CD4-positive, alpha-beta T cell treated with Interleukin-1 beta for 1 hour (primary cell): ENCODE results near the gene HAND1.
"Not testable (repeated sequence)": the region's sequence is repeated elsewhere in the genome, so short reads cannot be mapped to it uniquely, and the experiment has no call there.

Experiments
- DNase-seq, 2 donors: peaks; one replicate each; pipeline ENCODE4 v3.0.0-alpha.2; 2020 to 2022

The HAND1 gene

DNA sequence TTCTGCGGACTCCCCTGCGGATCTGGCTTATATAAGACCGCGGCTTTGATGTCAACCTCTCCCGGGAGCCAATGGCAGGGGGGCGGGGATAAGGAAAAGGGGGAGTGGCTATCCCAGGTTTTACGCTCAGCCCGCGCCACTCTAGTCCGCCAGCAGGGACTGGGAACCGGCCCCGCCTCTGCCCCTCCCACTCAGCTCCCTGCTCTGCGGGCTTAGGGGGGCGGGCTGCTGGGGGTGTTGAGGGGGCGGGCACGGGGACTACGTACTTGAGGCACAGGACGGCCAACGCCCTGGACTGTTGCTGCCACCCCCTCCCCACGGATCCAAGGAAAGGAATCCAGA is at the start of gene HAND1:
Gene HAND1, minus strand, starts transcription at position 4 of the 342 bp plus-strand sequence. CDS start 219 bp downstream, outside the sequence.
- DNase-seq = no peak

DNA sequence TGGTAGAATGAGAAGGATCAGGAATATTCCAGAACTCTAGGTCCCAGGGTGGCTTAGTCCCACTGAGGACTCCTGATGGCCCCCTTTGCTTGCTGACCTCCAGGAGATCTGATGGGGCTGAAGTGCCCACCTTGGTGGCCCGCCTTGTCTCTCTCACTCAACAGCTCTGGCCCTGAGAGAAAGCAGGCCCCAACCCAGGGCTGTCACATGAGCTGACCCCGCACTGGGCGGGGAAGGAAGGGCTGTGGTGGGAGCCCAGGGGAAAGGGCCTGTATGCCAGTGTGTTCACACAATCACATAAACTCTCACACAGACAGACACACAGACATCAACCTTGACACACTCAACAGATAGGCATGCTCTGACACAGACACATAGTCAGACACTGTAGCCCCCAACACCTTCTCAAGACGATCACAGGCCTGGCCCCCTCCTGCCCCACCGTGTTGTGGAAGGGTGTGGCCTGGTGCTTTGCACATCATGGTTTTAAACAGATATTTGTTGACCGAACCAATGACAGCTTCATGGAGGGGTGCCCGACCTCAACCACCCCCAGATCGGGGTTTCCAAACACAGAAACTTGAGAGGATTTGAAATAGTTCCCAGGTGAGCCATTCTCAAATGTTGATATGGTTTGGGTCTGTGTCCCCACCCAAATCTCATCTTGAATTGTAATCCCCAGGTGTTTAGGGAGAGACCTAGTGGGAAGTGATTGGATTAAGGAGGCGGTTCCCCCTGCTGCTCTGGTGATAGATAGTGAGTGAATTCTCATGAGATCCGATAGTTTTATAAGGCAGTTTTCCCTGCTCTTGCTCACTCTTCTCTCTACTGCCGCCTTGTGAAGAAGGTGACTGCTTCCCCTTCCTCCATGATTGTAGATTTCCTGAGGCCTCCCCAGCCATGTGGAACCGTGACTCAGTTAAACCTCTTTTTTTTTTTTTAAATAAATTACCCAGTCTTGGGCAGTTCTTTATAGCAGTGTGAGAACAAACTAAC is 48.5 kb upstream of the HAND1 start:
- DNase-seq = no peak

DNA sequence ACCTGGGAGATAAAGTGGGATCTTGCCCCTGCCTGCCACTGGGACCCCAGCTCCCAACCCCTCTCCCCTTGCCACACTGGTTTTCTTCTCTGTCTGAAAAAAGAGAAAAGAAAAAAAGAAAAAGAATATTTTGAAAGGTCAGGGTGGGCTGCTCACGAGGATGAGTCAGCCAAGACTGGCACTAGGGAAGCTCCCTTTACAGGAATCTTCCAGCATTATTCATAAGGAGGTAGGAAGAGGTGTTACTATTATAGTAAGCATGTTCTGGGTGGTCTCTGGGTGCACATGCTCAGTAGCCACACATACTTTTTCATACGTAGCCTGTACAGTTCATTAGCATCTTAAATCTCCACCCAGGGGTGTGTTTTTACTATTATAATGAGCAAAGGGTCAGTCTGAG is 46.8 kb upstream of the HAND1 start:
- no peak for DNase-seq

DNA sequence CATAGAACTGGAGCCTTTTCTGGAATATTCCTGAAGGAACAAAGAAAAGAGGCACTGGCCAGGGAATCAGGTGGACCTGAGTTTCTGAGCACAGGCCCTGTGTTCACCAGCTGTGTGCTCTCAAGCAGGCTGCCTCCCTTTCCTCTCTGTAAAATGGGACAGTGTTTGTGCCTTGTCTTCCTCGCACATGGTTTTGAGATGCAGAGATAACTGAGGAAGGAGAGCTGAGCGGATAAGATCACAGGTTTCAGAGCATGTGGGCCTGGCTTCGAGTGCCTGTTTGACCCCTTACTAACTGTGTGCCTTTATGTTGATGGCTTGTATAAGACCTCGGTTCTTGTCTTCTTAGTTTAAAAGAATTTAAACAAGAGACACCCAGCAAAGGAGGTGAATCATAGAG is 46.2 kb upstream of the HAND1 start:
- no peak for DNase-seq

DNA sequence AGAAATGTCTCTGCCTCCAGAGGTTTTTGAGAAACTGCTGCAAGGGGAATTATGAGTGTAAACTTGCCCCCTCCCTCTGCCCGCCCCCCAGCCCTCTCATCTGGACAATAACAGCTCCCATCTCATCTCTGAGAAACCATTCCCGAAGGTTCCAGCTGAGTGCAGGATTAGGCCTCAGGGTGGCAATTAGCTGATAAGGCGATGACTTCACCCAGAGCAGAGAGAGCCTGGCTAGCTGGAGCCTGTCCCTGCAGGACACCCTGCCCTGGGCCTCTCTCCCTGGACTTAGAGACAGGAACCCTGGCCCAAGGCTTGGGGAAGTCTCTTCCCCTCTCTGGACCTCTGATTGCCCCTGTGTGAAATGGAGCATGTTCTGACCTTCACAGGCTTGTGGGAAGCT is 45.7 kb upstream of the HAND1 start:
- DNase-seq = no peak

DNA sequence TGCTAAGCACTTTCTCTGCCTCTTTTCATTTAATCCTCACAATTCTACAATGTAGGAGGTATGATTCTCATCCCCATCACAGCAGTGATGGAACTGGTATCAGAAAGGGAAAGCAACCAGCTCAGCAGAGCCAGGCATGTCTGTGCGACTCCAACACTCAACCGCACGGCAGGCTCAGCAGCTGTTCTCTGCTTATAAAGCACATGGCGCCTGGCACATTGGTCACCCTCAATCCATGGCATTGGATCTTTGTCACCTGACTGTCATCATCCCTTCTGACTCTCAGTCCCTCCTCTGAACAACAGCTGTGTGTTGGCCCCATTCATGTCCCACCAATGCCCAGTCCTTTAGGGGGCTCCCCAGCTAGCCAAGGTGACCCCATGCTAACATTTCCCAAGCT is 45.1 kb upstream of the HAND1 start:
- DNase-seq = no peak

DNA sequence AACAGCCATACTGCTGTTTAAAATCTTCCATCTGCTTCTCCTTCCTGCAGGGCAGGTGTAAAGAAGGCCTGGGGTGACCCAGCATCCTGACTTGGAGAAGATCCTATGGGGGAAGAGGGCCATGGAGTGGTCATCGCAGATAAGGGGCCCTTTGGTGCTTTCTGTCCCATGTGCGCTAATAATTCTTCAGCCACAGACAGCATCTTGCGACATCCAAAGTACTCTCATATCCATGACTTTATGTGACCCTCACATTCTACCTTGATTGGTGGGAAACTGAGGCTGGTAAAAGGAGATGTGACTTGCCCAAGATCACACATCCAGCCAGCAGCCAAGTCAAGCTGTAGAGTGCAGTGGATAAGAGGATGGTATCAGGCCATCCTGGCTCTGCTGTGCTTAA is 44.3 kb upstream of the HAND1 start:
- no peak for DNase-seq

DNA sequence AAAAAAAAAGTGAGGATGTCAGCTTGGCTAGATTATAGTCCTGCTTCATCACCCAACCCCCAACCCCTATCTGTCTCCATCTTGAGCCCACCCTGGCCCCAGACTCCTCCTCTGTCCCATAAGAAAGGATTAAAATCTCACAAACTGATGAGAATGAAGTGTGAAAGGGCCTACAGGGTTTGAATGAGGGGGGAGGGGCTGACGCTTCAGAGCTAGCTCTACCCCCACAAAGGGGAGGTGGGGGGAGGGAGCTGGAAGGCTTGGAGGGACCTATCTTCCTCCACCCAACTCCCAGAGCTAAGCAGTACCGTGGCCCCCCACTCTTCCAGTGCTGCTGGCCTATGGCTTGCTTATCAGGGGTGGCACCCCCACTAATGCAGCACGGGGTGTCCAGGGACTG is 43.7 kb upstream of the HAND1 start:
- DNase-seq = no peak

DNA sequence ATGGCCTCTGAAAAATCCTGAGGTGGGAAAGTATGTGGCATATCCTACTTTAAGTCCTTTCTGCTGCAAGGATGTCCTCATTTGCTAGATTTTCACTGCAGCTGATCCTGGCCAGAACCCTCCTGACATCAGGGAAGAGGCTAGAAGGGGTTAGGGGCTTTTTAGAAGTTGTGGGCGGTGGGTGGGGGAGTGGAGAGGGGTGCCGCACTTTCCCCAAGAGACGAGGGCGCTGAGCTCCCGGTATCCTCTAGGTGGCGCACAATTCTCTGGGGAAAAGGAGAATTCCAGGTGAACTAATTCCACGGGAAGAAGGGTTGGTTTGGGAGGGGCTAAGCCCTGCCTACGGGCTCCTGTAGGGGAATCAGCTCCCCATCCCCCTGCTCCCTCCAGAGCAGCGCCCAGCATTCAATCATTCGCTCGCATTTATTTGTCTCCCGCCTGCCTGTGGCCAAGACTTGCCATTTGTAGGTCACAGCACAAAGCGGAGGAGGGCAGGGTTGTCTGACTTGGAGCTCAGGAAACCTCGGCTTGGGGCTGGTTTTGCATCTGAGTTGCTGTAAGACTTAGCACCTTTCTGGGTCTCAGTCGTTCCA is 42.9 kb upstream of the HAND1 start:
- no peak for DNase-seq

DNA sequence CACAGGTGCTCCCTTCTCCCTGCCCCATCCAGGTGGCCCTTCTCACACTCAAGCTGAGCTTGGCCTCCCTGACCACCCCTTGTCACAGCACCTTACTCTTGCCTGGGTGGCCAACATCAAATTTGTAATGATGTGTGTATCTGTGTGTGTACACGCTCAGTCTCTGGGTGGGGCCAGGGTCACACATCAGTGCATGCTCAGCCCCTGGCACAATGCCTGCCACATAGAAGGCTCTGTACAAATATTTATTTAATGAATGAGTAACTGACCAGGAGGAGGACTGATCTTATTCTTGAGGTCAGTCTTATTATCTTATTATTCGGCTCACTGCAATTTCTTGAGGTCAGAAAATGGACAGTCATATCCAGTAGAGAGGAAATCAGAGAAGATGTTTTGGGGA is 41.3 kb upstream of the HAND1 start:
- DNase-seq = no peak

DNA sequence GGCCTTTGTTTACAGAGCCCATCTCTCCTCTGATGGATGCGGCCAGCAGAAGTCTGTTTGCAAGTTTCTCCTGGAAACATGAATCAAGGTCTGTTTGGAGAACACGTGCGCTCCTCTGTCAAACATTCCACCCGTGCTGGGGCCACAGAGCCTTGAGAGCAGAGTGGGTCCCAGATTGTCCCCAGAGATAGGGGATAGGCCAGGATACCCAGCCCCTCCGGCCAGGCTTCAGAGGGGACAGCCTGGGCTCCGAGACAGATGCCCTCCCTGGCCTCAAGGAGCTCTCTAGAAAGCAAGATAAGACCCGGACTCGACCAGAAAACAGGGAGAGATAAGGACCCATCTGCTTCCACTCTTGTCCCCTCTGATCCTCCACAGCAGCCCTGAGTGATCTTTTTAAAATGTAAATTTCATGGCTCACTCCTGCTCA is 40.4 kb upstream of the HAND1 start:
- no peak for DNase-seq

DNA sequence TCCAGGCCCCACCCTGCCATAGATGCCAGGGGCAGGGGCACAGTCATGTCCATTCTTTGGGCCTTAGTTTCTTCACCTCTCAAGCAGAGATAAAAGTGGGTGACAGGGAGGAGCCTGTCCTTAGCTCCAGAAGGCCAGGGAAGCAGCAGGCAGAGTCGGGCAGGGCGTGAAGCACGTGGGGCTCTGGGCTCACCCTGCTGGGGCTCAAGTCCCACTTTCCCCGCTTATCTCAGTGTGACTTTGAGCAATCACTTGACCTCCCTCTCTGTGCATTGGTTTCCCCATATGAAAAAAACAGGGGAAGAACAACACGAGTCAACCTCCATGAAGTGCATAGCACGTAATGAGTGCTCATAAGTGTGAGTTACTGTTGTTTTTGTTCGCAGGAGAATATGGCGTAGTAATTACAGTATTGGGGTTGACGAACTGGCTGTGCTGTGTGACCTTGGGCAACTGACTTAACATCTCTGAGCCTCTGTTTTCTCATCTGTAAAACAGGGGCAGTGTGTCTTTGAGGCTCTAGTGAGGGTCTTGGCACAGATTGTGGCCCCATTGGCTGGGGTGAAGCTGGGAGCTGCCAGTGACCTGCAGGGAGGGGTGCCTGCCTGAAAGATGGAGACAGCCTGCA is 39.9 kb upstream of the HAND1 start:
- DNase-seq = no peak

DNA sequence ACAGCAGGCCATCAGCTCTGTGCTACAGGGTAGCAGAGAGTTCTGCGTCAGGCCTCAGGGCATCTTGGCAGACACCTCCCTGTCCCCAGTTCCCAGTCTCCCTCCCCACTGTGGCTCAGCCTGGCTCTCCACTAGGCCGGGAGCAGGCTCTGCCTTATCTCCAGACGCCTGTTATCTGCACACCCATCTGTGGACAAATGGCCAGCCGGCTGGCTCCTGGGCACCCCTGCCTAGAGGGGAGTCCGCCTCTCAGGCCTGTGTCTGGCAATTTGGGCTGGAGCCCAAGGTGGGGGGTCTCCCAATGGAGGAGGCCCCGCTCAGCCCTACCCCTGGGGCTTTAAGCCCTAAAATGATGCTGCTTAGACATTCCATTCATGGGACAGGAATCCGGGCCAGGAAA is 39.2 kb upstream of the HAND1 start:
- DNase-seq = no peak

DNA sequence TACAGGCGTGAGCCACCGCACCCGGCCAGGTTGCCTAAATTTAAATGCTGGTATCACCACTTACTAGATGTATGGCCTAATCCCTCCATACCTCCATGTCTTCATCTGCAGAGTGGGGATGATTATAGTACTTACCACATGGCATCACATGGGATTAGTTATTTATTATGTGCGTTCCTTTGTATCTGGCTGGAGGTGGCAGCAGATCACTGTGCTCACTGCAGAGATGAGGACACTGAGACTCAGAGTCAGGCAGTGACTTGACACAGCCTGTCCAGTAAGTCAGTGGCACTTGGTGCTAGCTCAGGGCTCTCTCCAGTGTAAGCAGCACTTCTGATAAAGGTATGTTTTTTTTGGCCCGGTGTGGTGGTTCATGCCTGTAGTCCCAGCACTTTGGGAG is 38.4 kb upstream of the HAND1 start:
- no peak for DNase-seq

DNA sequence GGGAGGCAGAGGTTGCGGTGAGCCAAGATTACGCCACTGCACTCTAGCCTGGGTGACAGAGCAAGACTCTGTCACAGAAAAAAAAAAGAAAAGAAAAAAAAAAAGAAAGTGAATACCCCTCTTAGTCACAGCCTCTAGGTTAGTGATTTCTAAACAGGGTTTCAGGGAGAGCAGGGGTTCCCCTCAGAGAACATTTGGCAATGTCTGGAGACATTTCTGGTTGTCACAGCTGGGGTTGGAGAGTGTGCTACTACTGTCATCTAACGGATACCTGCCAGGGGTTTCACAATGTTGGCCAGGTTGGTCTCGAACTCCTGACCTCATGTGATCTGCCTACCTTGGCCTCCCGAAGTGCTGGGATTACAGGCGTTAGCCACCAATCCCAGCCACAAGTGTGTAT is 37.5 kb upstream of the HAND1 start:
- not testable (repeated sequence) for DNase-seq

DNA sequence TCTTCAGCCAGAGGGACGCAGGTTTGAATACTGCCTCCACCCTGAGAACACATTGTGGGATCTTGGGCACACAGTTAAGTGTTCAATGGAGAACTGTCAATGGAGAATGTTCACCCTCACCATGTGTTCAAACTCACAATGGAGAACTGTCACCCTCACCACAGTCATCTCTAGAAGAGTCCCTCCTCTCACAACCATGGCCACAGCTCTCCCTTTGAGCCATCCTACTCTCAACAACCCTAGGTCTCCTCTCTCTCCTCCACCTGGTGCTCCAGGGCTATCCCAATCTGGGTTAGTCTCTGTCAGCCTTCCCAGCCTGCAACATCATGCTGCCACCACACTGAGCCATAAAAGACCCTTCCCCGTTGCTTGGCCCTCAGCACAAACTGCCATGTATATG is 36.3 kb upstream of the HAND1 start:
- no peak for DNase-seq

DNA sequence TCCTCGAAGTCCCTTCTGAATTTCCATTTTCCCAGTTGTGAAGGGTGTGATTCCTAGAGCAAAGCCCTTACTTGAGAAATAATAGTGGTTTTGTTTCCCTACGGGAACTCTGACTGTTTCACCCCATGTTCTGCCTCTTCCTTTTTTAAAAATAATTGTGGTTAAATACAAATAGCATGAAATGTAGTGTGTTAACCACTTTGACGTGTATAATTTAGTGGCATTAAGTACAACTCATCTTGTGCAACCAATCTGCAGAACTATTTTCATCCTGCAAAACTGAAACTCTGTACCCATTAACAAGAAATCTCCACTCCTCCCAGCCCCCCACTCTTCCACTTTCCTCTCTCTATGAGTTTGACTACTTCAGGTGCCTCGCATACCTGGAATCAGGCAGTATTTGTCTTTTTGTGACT is 35.6 kb upstream of the HAND1 start:
- no peak for DNase-seq

DNA sequence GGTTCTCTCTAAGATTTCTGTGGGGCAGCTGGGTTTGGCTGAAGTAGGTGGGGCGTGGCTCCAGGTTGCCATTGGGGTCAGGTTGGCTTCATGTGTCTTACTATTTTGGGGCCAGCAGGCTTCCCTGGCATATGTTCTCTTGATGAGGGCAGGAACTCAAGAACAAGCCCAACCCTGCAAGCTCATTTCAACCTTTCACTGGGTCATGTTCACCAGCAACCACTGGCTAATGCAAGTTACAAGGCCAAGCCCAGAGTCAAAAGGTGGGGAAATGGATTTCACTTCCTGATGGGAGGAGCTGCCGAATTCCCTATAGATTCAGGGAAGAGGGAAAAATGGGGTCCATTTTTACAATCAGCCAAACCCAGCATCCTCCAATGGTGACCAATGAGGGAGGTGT is 34.0 kb upstream of the HAND1 start:
- DNase-seq = no peak

DNA sequence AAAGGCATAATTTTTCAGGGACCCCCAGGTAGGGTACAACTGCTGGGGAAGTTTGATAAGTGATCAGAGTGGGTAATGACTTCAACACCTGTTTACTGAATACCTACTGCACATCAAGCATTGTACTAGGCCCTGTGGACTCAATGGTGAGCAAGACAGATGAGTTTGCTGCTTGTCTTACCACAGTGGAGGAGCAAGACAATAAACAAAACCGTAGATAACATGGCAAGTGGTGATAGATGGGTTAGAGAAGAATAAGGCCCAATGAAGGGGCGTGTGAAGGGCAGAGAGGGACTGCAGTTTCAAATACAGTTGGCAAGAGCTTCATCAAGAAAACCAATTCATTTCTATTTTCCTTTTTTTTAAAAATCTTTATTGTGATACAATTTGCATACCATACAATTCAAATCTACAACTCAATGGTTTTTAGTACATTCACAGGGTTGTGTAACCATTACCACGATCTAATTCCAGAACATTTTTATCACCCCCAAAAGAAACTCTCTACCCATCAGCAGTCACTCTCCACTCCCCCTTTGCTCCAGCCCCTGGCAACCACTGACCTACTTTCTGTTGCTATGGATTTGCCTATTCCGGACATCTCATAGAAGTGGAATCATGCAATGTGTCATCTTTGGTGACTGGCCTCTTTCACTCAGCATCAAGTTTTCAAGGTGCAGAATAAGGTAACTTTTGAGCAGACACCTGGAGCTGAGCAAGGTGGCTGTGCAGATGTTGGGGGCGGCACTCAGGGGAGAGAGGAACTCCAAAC is 31.9 kb upstream of the HAND1 start:
- no peak for DNase-seq

DNA sequence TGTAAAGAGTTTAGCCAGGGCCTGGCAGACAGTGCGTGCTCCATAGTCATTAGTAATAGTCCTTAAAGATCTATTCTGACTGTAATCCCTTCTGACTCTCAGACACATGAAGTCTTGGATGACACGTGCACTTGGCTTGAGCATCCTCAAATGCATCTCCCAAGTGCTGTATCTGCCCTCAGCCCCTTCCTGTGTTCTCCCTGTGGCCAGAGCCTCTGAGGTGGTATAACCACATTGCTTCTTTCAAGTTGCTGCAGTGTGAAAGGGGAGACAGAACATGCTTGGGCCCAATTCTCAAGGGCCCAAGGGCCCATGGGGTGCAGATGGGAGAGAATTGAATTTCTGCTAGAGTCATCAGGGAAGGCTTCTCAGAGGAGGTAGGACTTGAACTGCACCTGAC is 30.1 kb upstream of the HAND1 start:
- DNase-seq = no peak

DNA sequence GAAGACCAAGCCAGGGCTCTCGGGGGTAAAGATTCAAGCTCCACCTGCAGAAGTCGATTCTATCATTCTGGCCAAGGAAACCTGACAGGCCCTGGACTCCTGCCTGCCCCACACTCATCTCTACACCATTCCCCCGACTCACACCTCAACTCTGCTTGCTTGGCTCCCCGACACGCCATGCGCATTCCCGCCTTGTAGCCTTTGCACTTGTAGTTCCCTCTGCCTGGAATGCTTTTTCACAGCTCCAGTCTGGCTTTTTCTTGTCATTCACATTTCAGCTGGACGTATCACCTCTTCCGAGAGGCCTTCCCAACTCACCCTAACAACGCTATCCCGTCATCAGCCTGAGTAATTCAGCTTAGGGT is 28.7 kb upstream of the HAND1 start:
- no peak for DNase-seq

DNA sequence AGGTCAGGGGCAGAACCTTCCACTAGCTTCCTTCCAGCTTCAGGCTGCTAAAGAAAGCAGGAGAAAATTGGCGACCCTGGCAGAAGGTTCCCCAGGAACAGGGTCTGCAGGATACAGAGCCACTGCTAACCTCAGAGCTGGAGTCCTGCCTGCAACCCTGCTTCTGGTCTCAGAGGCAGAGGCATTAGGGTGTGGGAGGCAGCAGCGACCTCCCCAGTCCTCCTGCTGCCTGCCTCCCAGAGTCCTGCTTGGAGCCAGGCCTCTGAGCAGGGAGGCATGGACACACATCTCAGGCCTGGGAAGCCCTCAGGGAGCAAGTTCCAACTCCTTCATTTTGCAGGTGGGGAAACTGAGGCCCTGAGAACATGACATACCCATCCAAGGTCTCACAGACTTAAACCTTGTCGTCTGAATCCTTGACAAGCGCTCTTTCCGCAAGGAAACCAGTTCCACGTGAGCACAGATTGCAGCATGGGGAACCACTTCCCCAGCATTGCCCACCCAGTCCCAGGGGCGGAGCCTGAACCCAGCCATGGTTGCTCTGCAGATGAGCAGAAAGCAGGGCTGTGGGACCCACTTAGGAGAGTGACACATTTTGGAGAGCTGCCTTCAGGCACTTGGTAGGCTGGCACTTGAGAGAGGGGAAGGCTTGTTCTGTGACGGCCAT is 28.2 kb upstream of the HAND1 start:
- no peak for DNase-seq

DNA sequence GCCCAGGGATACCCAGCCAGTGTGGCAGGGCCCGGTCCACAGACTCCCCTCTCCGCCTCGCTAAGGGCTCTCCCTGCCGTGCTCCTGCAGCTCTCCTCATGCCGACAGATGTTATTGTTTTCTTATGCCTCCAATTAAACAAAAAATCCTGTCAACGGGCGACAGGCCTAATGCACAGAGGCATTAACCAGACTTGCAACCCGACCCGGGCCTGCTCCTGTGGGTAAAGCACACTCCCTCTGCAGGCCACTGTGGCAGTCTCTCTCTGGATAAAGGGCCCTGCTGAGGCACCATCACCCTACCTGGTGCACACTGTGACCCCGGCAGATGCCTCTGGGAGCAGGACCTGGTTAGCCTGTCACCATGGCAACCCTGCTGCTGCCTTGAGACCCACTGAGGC is 27.5 kb upstream of the HAND1 start:
- no peak for DNase-seq
